Tibial artery (tissue), 4 donors: ENCODE data around the gene EHD3.

Source experiments
- DNase-seq, 2 donors: peaks; one replicate each; pipeline ENCODE4 v3.0.0-alpha.2; 2019
- H3K27ac ChIP-seq, 2 donors: fragments of 200-600 bp; sonication (generic) in 1 of 2; 1 replicate in 1 of 2; 2 replicates in 1 of 2; pipeline ENCODE4 v1.5.1; 2018 to 2019; ENCODE audit warnings: mild to moderate bottlenecking in 1 of 2
- H3K27me3 ChIP-seq, 2 donors: fragments of 200-600 bp; sonication (generic) in 1 of 2; one replicate each; pipeline versions ENCODE4 v1.5.1 to v1.6.0; 2016 to 2019
- H3K36me3 ChIP-seq, 3 donors: fragments of 200-600 bp; sonication (generic) in 2 of 3; one replicate each; pipeline ENCODE4 v1.5.1; 2016 to 2019; ENCODE audit warnings: mild to moderate bottlenecking in 2 of 3
- H3K4me1 ChIP-seq, 4 donors: fragments of 200-600 bp; sonication (generic) in 2 of 4; 1 replicate in 3 of 4; 2 replicates in 1 of 4; pipeline ENCODE4 v1.5.1; 2016 to 2019
- H3K4me3 ChIP-seq, 2 donors: fragments of 200-600 bp; sonication (generic) in 1 of 2; 1 replicate in 1 of 2; 2 replicates in 1 of 2; pipeline ENCODE4 v1.5.1; 2018 to 2019; ENCODE audit warnings: mild to moderate bottlenecking in 2 of 2
- H3K9me3 ChIP-seq, 3 donors: fragments of 200-600 bp; sonication (generic) in 1 of 3; one replicate each; pipeline ENCODE4 v1.5.1; 2016 to 2019
- CTCF ChIP-seq, 2 experiments: fragments of 200-600 bp in 1 of 2; fragments of 450-650 bp in 1 of 2; IDR thresholded peaks; one replicate each; pipeline ENCODE4 v1.5.1; 2017 to 2019; ENCODE audit warnings: antibody characterized with exemption in 2 of 2, mild to moderate bottlenecking in 1 of 2, moderate library complexity in 1 of 2
- intact Hi-C: fragments of 100-400 bp; cut with DNase I; formaldehyde crosslinking; loops from one replicate; pipeline ENCODE4 v1.15.0; 2023; ENCODE audit warnings: low total_unique reads

The EHD3 gene

GRCh38 chr2:31266804-31267203 lies 32.9 kb downstream of the EHD3 start:
- DNase-seq: no peak
- H3K36me3 ChIP-seq: peaks cover 5 to 27% (median 12%) of the 10 kb centered on the region in 3 donors
- no peaks in the 10 kb centered on the region for H3K27me3 ChIP-seq
- intact Hi-C loops: no loop called here
- no peak overlapping the region for H3K4me3 ChIP-seq
- no peak overlapping the region for H3K27ac ChIP-seq
- no peak for TF ChIP-seq CTCF (IDR thresholded peaks at IDR 0.05)
- no peaks in the 10 kb centered on the region for H3K9me3 ChIP-seq
- peaks cover 0 to 35% (median 25%) of the 10 kb centered on the region in 4 donors for H3K4me1 ChIP-seq

GRCh38 chr2:31267437-31268120 lies 33.6 kb downstream of the EHD3 start:
- Histone ChIP-seq H3K4me1 (peaks cover 0 to 35% (median 25%) of the 10 kb centered on the region in 4 donors), H3K27me3 (no peaks in the 10 kb centered on the region), H3K36me3 (peaks cover 0 to 20% (median 5%) of the 10 kb centered on the region in 3 donors), H3K9me3 (no peaks in the 10 kb centered on the region), H3K4me3 (no peak overlapping the region), H3K27ac (peak overlapping the region in 1 of 2 donors; percentile 55)
- DNase-seq: no peak
- intact Hi-C loops: no loop called here
- no peak for TF ChIP-seq CTCF (IDR thresholded peaks at IDR 0.05)

DNA sequence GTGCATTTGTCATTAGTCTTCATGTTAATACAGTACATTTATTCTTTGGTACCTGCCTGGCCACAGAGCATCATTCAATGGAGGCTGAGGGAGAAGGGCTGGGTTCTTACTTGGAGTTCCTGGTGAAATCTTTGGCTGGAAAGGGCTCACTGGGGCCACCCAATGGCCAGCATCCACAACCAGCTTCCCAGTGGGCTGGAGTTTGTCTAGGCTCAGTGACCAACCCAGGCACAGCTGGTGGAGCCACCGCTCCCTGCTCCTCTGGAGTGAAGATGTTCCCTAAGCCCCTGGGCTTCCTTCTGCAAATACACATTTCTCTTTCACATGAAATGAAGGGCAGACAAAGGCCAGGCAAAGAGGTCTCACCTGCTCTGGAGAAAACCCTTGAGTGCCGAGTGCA lies 34.4 kb downstream of the EHD3 start:
- no peak for DNase-seq
- H3K27ac ChIP-seq: peak overlapping the region; percentile 55 to 61
- no peaks in the 10 kb centered on the region for H3K27me3 ChIP-seq
- peaks cover 0 to 20% (median 5%) of the 10 kb centered on the region in 3 donors for H3K36me3 ChIP-seq
- H3K9me3 ChIP-seq: no peaks in the 10 kb centered on the region
- no peak overlapping the region for H3K4me3 ChIP-seq
- intact Hi-C loops: no loop called here
- no peak for TF ChIP-seq CTCF (IDR thresholded peaks at IDR 0.05)
- peaks cover 0 to 35% (median 25%) of the 10 kb centered on the region in 4 donors for H3K4me1 ChIP-seq

DNA sequence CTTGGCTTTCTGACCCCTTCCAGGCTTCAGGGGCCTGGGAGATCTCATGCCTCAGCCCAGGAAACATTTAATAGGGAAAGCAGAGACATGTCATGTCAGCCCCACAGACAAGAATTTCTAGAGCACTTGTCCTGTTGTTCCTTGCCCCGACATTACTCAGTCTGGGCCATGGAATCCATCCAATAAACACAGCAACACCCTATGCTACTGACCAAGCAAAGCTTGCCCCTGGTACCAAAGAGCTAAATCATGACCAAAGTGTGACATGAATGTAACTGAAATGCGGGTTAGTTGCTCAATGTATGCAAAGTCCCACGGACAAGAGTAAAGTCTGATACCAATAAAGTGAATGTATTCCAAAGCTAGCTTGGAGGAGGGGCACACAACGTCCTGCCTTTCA lies 35.1 kb downstream of the EHD3 start:
- no peak for TF ChIP-seq CTCF (IDR thresholded peaks at IDR 0.05)
- no peaks in the 10 kb centered on the region for H3K9me3 ChIP-seq
- H3K4me1 ChIP-seq: peaks cover 0 to 35% (median 25%) of the 10 kb centered on the region in 4 donors
- no peak for DNase-seq
- no peaks in the 10 kb centered on the region for H3K27me3 ChIP-seq
- intact Hi-C loops: no loop called here
- peak overlapping the region; percentile 55 to 61 for H3K27ac ChIP-seq
- no peak overlapping the region for H3K4me3 ChIP-seq
- peaks cover 0 to 20% (median 5%) of the 10 kb centered on the region in 3 donors for H3K36me3 ChIP-seq

GRCh38 chr2:31270131-31270530 lies 36.2 kb downstream of the EHD3 start:
- TF ChIP-seq CTCF (IDR thresholded peaks at IDR 0.05): no peak
- DNase-seq: no peak
- Histone ChIP-seq H3K36me3 (peaks cover 0 to 20% (median 5%) of the 10 kb centered on the region in 3 donors), H3K9me3 (no peaks in the 10 kb centered on the region), H3K27ac (peak overlapping the region; percentile 55 to 61), H3K4me1 (peaks cover 0 to 35% (median 25%) of the 10 kb centered on the region in 4 donors), H3K4me3 (no peak overlapping the region), H3K27me3 (no peaks in the 10 kb centered on the region)
- intact Hi-C loops: no loop called here
